ENCODE data around the gene OPCML. TPM values are rescaled to one million over a fixed set of nuclear protein-coding genes. Genes with fewer than 3 reads are reported as not detected.

Gene OPCML
- total RNA-seq, 2 donors from 2014 or later: 0.34 TPM; not detected in 1

GRCh38 chr11:133123366-133123765, 408.9 kb downstream of the OPCML start:
- intact Hi-C loops (cut with DNase I): no loop called here
- no peak for TF ChIP-seq POLR2AphosphoS5 (IDR thresholded peaks at IDR 0.05)
- TF ChIP-seq CTCF (IDR thresholded peaks at IDR 0.05): no peak
- no peak for TF ChIP-seq POLR2A (IDR thresholded peaks at IDR 0.05)
- peaks cover 4% of the 10 kb centered on the region for H3K27me3 ChIP-seq (replicated peaks; ENCODE audit: insufficient read depth)
- no peak for DNase-seq (ENCODE audit: low spot score)
- no peaks in the 10 kb centered on the region for H3K9me3 ChIP-seq
- H3K27ac ChIP-seq: no peak overlapping the region
- 52% methylated on average over 7 of the region's 7 CpGs for WGBS
- no peaks in the 10 kb centered on the region for H3K4me1 ChIP-seq (replicated peaks)
- no peaks in the 10 kb centered on the region for H3K36me3 ChIP-seq
- H3K4me3 ChIP-seq: no peak overlapping the region

DNA sequence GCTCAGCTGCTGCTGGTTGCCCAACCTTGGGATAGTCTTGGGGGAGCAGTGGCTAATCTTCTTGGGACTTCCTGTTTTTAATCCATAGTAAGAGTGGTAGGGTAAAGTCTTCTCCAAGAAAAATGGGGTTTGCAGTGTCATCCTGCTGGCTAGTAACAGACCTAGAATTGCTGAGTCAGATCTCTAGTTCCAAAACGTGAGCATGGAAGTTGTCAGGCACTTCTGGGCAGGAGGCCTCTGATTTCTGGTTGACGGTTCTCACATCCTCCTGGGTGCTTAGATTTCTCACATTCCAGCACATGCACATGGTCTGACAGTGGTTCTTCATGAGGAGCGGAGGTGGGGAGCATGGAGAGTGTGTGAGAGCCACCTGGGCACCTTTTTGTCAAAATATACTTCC, 410.0 kb downstream of the OPCML start:
- intact Hi-C loops (cut with DNase I): no loop called here
- Histone ChIP-seq H3K27me3 (replicated peaks; ENCODE audit: insufficient read depth) (peaks cover 2% of the 10 kb centered on the region), H3K27ac (no peak overlapping the region), H3K36me3 (no peaks in the 10 kb centered on the region), H3K4me3 (no peak overlapping the region), H3K4me1 (replicated peaks) (no peaks in the 10 kb centered on the region), H3K9me3 (no peaks in the 10 kb centered on the region)
- no peak for TF ChIP-seq POLR2AphosphoS5 (IDR thresholded peaks at IDR 0.05)
- no peak for TF ChIP-seq POLR2A (IDR thresholded peaks at IDR 0.05)
- TF ChIP-seq CTCF (IDR thresholded peaks at IDR 0.05): no peak
- no peak for DNase-seq (ENCODE audit: low spot score)
- WGBS: 7% methylated on average over 3 of the region's 3 CpGs

DNA sequence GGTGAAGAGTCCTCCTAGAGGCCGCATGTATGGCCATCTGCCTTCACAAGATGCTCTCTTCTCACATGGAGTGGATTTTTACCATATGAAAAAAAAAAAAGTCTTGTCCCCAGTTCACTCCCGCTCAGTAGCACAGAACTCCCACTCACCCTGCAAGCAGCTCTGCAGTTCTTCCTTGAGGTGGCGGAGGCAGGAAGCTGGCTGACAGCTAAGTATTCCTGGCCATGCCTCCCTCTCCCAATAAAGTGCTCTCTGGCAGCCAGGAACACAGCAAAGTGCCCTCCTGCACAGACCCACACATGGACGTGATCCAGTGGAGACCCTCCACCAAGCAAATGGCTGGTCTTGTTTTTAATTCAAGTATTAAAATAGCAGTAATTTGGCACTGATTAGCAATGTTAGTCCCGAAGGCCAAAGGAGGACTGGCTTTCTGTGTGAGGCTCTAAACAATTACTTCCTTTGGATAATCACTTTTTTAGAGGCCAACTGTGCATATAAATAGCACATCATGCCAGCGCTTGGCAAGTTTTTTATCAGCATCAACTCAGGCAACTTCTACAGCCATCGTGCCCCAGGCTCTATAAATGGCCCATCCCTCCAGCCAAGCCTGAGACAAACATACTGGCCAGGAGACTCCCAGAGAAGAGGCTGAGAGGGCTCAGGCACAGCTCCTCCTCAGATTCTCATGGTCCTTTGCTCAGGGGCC, 413.6 kb downstream of the OPCML start:
- Histone ChIP-seq H3K36me3 (no peaks in the 10 kb centered on the region), H3K9me3 (no peaks in the 10 kb centered on the region), H3K27me3 (replicated peaks; ENCODE audit: insufficient read depth) (no peaks in the 10 kb centered on the region), H3K4me1 (replicated peaks) (no peaks in the 10 kb centered on the region), H3K27ac (no peak overlapping the region), H3K4me3 (no peak overlapping the region)
- TF ChIP-seq CTCF (IDR thresholded peaks at IDR 0.05) (no peak), POLR2AphosphoS5 (IDR thresholded peaks at IDR 0.05) (no peak), POLR2A (IDR thresholded peaks at IDR 0.05) (no peak)
- no peak for DNase-seq (ENCODE audit: low spot score)
- intact Hi-C loops (cut with DNase I): no loop called here
- 57% methylated on average over 7 of the region's 7 CpGs for WGBS

DNA sequence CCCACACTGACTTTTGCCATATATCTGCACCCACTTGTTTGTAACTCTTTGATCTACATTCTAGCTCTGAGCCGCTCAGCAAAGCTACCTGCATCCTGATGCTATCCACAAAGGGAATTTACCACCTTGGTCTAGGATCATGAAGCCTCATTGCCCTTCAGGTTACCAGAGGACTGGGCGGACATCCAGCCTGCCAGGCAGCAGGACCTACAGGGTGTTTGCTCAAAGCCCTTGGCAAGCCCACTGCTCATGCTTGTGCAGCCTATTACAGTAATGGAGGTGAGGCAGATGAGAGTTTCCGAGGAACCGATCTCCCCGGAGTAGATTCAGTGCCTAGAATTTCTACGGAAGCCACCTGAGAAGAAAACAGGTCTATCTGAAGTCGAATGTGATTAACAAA, 417.2 kb downstream of the OPCML start:
- H3K4me3 ChIP-seq: no peak overlapping the region
- H3K27ac ChIP-seq: no peak overlapping the region
- H3K9me3 ChIP-seq: no peaks in the 10 kb centered on the region
- intact Hi-C loops (cut with DNase I): no loop called here
- H3K4me1 ChIP-seq (replicated peaks): no peaks in the 10 kb centered on the region
- no peaks in the 10 kb centered on the region for H3K27me3 ChIP-seq (replicated peaks; ENCODE audit: insufficient read depth)
- 85% methylated on average over 7 of the region's 7 CpGs for WGBS
- no peak for DNase-seq (ENCODE audit: low spot score)
- TF ChIP-seq CTCF (IDR thresholded peaks at IDR 0.05) (no peak), POLR2A (IDR thresholded peaks at IDR 0.05) (no peak), POLR2AphosphoS5 (IDR thresholded peaks at IDR 0.05) (no peak)
- H3K36me3 ChIP-seq: no peaks in the 10 kb centered on the region

DNA sequence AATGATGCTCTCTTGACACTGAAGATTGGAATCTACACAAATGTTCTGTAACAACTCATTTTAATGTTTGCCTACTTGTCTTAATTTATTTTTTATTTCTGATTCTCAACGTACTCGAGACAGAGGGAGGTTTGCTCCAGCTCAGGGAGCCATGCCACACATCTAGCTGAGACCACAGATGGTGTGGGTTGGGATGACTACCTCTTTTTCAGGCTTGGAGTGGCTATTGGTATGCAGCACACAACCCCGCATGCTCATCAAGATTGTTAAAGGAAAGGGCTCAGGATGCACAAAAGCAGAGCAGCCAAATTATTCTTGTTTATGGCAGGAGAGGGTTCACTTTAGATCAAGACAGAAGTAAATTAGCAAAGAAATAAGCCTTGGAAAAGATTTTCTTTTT, 424.5 kb downstream of the OPCML start:
- WGBS: 53% methylated on average over 3 of the region's 3 CpGs
- intact Hi-C loops (cut with DNase I): no loop called here
- H3K4me1 ChIP-seq (replicated peaks): no peaks in the 10 kb centered on the region
- H3K36me3 ChIP-seq: no peaks in the 10 kb centered on the region
- H3K27me3 ChIP-seq (replicated peaks; ENCODE audit: insufficient read depth): no peaks in the 10 kb centered on the region
- no peak overlapping the region for H3K4me3 ChIP-seq
- TF ChIP-seq CTCF (IDR thresholded peaks at IDR 0.05) (no peak), POLR2A (IDR thresholded peaks at IDR 0.05) (no peak), POLR2AphosphoS5 (IDR thresholded peaks at IDR 0.05) (no peak)
- no peaks in the 10 kb centered on the region for H3K9me3 ChIP-seq
- H3K27ac ChIP-seq: no peak overlapping the region
- DNase-seq (ENCODE audit: low spot score): no peak

Data from prostate gland (tissue), 2 donors.